Fibroblast of lung (primary cell): Measurements from ENCODE around the gene GCLM. TPM values are rescaled to one million over a fixed set of nuclear protein-coding genes. Genes with fewer than 3 reads are reported as not detected.
"Not testable (repeated sequence)": the region's sequence is repeated elsewhere in the genome, so short reads cannot be mapped to it uniquely, and the experiment has no call there.

Source experiments
- DNase-seq, 2 donors: peaks; one replicate each; pipeline versions ENCODE4 v3.0.0 to v3.0.0-alpha.2; 2010; ENCODE audit warnings: low read depth in 2 of 2
- H2AFZ ChIP-seq: 2 replicates; pipeline ENCODE4 v1.5.1; 2012; ENCODE audit warnings: low read length, control low read depth, inconsistent platforms
- H3K27ac ChIP-seq: 2 replicates; pipeline ENCODE4 v1.5.1; 2011; ENCODE audit warnings: low read length, control low read depth; ENCODE audit not compliant: insufficient read depth
- H3K27me3 ChIP-seq: 2 replicates; pipeline ENCODE4 v1.5.1; 2011; ENCODE audit warnings: mild to moderate bottlenecking, low read length; ENCODE audit not compliant: control insufficient read depth, insufficient read depth
- H3K36me3 ChIP-seq: 2 replicates; pipeline ENCODE4 v1.5.1; 2011; ENCODE audit warnings: low read length; ENCODE audit not compliant: control insufficient read depth, insufficient read depth
- H3K4me1 ChIP-seq: 2 replicates; pipeline ENCODE4 v1.5.1; 2011; ENCODE audit warnings: low read length; ENCODE audit not compliant: control insufficient read depth, insufficient read depth; ENCODE audit errors: extremely low read depth
- H3K4me2 ChIP-seq: 2 replicates; pipeline ENCODE4 v1.5.1; 2011; ENCODE audit warnings: low read length, control low read depth; ENCODE audit not compliant: insufficient read depth; ENCODE audit errors: extremely low read depth
- H3K4me3 ChIP-seq, 4 experiments: fragments of 200-600 bp in 1 of 4; sonication (generic) in 1 of 4; replicated peaks in 1 of 4; 2 replicates each; pipeline ENCODE4 v1.5.1; 2011 to 2016; ENCODE audit warnings: low read length in 4 of 4, low read depth in 3 of 4, mild to moderate bottlenecking in 3 of 4, control low read depth in 2 of 4, inconsistent platforms in 1 of 4, mixed read lengths in 1 of 4; ENCODE audit not compliant: insufficient read depth in 1 of 4; ENCODE audit errors: control extremely low read depth in 1 of 4
- H3K79me2 ChIP-seq: 2 replicates; pipeline ENCODE4 v1.5.1; 2012; ENCODE audit warnings: mild to moderate bottlenecking, low read length, inconsistent platforms; ENCODE audit not compliant: control insufficient read depth, insufficient read depth
- H3K9ac ChIP-seq: 2 replicates; pipeline ENCODE4 v1.5.1; 2011; ENCODE audit warnings: mild to moderate bottlenecking, low read length, control low read depth; ENCODE audit not compliant: insufficient read depth
- H3K9me3 ChIP-seq: 2 replicates; pipeline ENCODE4 v1.5.1; 2012; ENCODE audit warnings: low read depth, low read length; ENCODE audit not compliant: control insufficient read depth, insufficient read depth
- H4K20me1 ChIP-seq: 2 replicates; pipeline ENCODE4 v1.5.1; 2011; ENCODE audit warnings: low read length; ENCODE audit not compliant: control insufficient read depth, insufficient read depth; ENCODE audit errors: extremely low read depth
- EZH2 ChIP-seq: IDR thresholded peaks from 2 replicates; pipeline ENCODE4 v1.5.1; 2012; ENCODE audit warnings: low read length, control low read depth, mild to moderate bottlenecking; ENCODE audit errors: missing control alignments
- polyA plus RNA-seq, 2 donors: library from polyadenylated mRNA; depleted of rRNA in 1 of 2; stranded (reverse) in 1 of 2; unstranded in 1 of 2; fragments of >200 nt; gene quantifications; 2 replicates each; pipeline ENCODE4 v1.2.1, GENCODE V29; 2011 to 2012; ENCODE audit warnings: missing spikeins in 1 of 2
- total RNA-seq: library from RNA; depleted of rRNA; stranded (reverse); fragments of >200 nt; gene quantifications from 2 replicates; pipeline ENCODE4 v1.2.1, GENCODE V29; 2014
- TF ChIP-seq, protein P1 (sequence below), 2 donors: IDR thresholded peaks in 1 of 2; conservative IDR thresholded peaks in 1 of 2; 1 replicate in 1 of 2; 2 replicates in 1 of 2; pipeline ENCODE4 v1.5.1; 2011 to 2012; ENCODE audit warnings: low read length in 2 of 2, control low read depth in 1 of 2, inconsistent platforms in 1 of 2, low read depth in 1 of 2, mild to moderate bottlenecking in 1 of 2

Gene GCLM
- total and polyA plus RNA-seq, 2 donors (not counting 1 experiment from before 2014, with no cell fraction given): 28.6 to 45.4 TPM

DNA sequence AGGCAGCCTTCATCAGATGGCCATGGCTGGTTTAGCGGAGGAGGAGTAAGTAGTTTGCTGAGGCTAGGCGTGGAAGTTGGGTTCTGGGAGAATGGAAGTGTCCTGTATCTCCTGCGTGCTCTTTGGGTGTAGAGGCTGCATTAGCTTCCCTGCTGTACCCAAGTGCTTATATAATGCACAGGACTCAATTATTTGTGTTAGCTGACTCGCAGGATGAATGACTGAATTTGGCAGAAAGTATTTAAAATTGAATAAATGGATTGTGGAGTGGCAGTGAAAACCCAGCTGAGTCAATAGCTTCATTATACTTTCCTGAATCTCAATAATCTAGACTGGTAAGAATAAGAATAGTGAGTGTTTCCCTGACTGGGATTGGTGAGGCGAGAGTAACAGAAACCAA is 44.0 kb downstream of the GCLM start:
- TF ChIP-seq EZH2: no peak
- TF ChIP-seq, protein P1, sequence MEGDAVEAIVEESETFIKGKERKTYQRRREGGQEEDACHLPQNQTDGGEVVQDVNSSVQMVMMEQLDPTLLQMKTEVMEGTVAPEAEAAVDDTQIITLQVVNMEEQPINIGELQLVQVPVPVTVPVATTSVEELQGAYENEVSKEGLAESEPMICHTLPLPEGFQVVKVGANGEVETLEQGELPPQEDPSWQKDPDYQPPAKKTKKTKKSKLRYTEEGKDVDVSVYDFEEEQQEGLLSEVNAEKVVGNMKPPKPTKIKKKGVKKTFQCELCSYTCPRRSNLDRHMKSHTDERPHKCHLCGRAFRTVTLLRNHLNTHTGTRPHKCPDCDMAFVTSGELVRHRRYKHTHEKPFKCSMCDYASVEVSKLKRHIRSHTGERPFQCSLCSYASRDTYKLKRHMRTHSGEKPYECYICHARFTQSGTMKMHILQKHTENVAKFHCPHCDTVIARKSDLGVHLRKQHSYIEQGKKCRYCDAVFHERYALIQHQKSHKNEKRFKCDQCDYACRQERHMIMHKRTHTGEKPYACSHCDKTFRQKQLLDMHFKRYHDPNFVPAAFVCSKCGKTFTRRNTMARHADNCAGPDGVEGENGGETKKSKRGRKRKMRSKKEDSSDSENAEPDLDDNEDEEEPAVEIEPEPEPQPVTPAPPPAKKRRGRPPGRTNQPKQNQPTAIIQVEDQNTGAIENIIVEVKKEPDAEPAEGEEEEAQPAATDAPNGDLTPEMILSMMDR (conservative IDR thresholded peaks at IDR 0.05 in 1 of 2, IDR thresholded peaks at IDR 0.05 in 1 of 2; ENCODE audit: low read depth in 1 of 2, low read length in 2 of 2): no peak
- Histone ChIP-seq H3K9ac (no peak overlapping the region), H3K4me3 (no peak overlapping the region), H3K4me1 (no peaks in the 10 kb centered on the region), H3K79me2 (no peaks in the 10 kb centered on the region), H4K20me1 (no peaks in the 10 kb centered on the region), H2AFZ (no peak overlapping the region), H3K27ac (no peak overlapping the region), H3K9me3 (no peaks in the 10 kb centered on the region), H3K27me3 (no peaks in the 10 kb centered on the region), H3K36me3 (no peaks in the 10 kb centered on the region), H3K4me2 (no peak overlapping the region)
- no peak for DNase-seq

DNA sequence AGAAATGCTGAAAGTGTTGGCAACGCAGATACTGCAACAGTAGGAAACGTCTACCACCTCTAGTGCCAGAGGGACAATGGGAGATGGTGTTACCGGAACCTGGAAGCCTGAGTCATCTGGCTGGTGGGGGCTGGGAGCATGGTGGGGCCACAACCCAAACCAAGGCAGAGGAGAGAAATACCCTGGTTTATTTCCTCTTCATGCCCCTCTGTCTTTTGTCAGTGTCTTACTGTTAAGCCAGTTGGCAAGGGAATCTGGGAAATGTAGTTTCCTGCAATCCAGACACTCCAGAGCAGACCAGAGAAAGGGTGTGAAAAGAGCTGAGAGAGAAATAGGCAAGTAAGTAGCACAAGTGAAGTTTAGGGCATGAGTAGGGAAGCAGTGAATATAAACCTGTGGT is 45.1 kb downstream of the GCLM start:
- H3K27me3 ChIP-seq: no peaks in the 10 kb centered on the region
- no peak overlapping the region for H2AFZ ChIP-seq
- no peaks in the 10 kb centered on the region for H3K4me1 ChIP-seq
- H3K9ac ChIP-seq: no peak overlapping the region
- TF ChIP-seq, protein P1 (conservative IDR thresholded peaks at IDR 0.05 in 1 of 2, IDR thresholded peaks at IDR 0.05 in 1 of 2; ENCODE audit: low read depth in 1 of 2, low read length in 2 of 2): no peak
- no peak for TF ChIP-seq EZH2
- H3K79me2 ChIP-seq: no peaks in the 10 kb centered on the region
- DNase-seq: no peak
- no peak overlapping the region for H3K27ac ChIP-seq
- H3K4me2 ChIP-seq: no peak overlapping the region
- H3K4me3 ChIP-seq: no peak overlapping the region
- no peaks in the 10 kb centered on the region for H3K36me3 ChIP-seq
- H4K20me1 ChIP-seq: no peaks in the 10 kb centered on the region
- no peaks in the 10 kb centered on the region for H3K9me3 ChIP-seq

DNA sequence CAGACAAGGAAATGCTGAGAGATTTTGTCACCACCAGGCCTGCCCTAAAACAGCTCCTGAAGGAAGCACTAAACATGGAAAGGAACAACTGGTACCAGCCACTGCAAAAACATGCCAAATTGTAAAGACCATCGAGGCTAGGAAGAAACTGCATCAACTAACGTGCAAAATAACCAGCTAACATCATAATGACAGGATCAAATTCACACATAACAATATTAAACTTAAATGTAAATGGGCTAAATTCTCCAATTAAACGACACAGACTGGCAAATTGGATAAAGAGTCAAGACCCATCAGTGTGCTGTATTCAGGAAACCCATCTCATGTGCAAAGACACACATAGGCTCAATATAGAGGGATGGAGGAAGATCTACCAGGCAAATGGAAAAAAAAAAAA is 51.6 kb downstream of the GCLM start:
- H3K36me3 ChIP-seq, H4K20me1 ChIP-seq, H3K4me2 ChIP-seq, H3K27ac ChIP-seq, H3K9ac ChIP-seq, H3K4me3 ChIP-seq, H3K9me3 ChIP-seq, H3K79me2 ChIP-seq, H3K4me1 ChIP-seq, DNase-seq, H2AFZ ChIP-seq, H3K27me3 ChIP-seq: not testable (repeated sequence)

DNA sequence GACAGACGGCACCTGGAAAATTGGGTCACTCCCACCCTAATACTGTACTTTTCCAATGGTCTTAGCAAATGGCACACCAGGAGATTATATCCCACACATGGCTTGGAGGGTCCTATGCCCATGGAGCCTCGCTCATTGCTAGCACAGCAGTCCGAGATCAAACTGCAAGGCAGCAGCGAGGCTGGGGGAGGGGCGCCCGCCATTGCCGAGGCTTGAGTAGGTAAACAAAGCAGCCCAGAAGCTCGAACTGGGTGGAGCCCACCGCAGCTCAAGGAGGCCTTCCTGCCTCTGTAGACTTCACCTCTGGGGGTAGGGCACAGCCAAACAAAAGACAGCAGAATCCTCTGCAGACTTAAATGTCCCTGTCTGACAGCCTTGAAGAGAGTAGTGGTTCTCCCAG is 53.2 kb downstream of the GCLM start:
- not testable (repeated sequence) for DNase-seq, H3K27ac ChIP-seq, H4K20me1 ChIP-seq, H3K9ac ChIP-seq, H3K36me3 ChIP-seq, H3K4me3 ChIP-seq, H2AFZ ChIP-seq, H3K9me3 ChIP-seq, H3K4me1 ChIP-seq, H3K27me3 ChIP-seq, H3K4me2 ChIP-seq, H3K79me2 ChIP-seq
